Bone marrow (tissue), 2 donors: ENCODE measurements around the gene BLNK.
"Not testable (repeated sequence)": the region's sequence is repeated elsewhere in the genome, so short reads cannot be mapped to it uniquely, and the experiment has no call there.

ENCODE experiments used
- DNase-seq, 2 donors: peaks; one replicate each; lab custom pipeline; 2025; lab: John Stamatoyannopoulos, UW

BLNK gene

DNA sequence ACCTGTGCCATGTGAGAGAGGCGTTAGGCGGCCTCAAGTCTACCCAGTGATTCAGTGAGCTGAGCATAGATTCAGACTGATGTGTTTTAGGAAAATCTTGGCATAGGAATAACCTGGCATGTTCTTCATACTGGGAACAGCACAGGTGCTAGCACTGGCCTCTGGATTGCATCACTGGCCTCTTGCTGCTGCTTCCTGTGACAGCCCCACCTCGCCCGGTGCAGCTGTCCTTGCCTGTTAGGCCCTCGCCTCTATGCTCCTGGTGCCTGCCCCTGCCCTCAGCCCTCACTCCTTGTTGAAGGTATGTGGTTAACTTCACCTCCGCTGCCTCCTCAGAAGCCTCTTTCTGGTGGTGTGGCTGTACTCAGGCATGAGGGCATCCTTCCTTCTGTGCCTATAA, 46.2 kb downstream of the BLNK start:
- no peak for DNase-seq

DNA sequence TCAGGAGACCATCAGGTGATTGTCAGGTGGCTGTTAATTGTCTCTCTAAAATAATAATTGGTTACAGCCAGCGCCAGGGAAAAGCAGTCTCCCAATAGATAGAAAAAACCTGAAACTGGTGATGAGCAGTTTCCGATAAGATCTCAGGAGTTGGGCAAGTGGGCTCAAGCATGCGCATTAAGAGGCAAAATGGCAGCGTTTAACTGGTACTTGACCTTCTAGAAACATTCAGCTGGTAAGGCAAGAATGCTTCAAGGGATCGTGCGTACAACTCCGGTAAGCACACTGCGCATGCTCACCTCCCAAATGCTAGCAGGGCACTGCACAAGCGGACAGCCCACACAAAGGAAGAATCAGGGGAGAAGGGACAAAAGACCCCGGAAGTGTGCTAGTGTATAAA, 48.5 kb downstream of the BLNK start:
- no peak for DNase-seq

DNA sequence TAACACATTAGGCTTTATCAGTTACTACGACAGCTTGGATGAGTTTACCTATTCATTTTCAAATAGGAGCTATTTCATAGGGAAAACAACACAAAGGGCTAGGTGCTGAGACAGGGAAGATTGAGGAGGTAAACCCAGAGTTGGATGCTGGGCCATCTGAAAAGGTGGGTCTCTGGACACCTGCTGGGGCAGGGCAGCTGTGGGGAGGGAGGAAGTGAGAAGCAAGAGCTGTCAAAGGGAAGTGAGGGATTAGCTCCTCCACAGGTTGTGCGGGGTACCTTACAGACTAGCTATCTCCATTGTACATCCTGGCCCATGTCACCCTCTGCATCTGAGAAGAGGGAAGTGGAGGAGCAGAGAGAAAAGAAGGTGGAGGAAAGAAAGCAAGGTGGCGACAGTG, 48.9 kb downstream of the BLNK start:
- DNase-seq: no peak

DNA sequence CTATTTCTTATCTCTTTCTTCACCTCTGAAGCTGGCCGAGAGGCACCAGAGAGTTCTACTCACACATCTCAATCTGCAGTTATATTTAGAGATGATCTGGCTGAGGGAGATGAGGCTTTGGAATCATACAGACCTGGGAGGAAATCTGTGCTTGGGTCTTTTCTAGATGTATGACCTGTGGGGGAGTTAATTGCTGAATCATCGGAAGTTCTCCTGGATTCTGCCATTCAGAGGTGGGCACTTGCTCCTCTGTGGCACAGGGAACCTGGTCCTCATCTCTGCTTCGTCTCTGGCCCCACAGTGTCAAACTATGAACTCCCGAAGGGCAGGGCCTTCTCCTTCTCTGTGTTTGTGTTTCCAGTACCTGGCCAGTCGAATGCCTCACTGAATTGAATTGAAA, 52.5 kb downstream of the BLNK start:
- no peak for DNase-seq

DNA sequence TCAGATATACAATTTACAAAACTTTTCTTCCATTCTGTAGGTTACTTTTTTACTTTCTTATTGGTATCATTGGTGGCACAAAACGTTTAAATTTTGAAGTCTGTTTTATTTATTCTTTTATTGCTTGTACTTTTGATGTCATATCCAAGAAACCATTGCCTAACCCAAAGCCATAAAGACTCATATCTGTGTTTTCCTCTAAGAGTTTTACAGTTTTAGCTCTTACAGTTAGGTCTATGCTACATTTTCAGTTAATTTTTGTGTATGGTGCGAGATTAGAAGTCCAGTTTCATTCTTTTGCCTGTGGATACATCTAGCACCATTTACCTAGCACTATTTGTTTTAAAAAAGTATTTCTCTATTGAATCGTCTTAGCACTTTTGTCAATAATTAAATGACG, 53.7 kb downstream of the BLNK start:
- DNase-seq: no peak

DNA sequence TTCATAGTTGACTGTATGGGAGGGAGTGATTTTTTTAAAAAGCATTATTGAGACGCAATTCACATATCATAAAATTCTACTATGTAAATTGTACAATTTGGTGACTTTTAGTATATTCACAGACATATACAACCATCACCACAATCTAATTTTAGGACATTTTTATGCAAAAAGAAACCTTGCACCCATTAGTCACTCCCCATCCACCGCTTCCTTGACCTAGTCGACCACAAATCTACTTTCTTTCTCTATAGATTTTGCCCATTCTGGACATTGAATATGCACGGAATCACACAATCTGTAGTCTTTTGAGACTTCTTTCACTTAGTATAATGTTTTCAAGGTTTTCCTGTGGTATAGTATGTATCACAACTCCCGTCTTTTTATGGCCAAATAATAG, 54.6 kb downstream of the BLNK start:
- DNase-seq: no peak

DNA sequence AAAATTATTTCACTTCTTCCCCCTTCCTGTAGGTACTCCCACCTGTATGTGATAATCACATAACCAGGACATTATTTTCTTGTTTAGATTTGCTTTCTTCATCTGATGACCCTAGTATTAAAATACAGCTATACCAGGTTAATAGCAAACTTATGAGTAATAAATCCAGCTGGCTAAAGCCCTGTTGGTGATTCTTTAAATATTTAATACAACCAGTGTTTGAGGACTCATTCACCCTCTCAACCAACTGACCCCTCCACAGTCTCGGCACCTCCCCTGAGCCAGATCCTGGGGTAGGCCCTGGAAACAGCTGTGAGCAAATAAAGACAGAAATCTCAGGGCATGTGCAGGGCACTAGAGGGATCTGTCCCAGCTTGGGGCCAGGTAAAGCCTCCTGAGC, 58.5 kb downstream of the BLNK start:
- DNase-seq: no peak

DNA sequence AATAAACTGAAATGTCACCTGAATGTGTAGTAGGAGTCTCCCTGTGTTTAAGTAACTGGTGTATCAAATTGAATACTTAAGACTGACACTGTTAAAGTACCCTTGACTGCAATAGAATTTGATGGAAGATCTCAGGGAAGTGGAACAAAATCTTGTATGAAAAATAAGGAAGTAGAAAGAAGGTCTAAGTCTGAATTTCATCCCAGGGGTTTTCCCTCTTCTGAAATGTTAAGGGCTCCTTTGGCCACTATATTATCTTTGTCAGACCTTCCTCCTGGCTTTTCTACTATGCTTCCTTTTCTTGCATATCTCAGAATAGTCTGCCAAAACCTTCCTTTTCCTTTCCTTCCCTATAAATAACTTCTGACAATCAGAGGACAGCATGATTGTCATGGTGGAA, 59.6 kb downstream of the BLNK start:
- no peak for DNase-seq

DNA sequence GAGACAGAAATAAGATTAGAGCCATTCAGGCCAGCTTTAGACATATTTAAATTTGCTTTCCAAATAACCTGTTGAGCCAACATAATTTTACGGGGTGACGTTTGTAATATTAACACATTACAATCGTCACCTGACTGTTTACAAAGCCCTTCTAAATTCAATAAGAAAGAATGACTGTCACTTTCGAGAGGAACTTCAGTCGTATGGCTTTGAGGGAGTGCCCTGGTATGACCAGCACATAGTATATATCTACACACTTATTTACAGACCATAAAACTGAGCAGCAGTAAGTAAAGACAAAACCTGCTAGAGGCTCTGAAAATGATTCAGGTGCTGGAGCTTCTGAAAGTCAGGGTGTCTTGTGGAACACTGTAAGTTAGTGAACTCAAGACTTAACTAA, 62.4 kb downstream of the BLNK start:
- no peak for DNase-seq

DNA sequence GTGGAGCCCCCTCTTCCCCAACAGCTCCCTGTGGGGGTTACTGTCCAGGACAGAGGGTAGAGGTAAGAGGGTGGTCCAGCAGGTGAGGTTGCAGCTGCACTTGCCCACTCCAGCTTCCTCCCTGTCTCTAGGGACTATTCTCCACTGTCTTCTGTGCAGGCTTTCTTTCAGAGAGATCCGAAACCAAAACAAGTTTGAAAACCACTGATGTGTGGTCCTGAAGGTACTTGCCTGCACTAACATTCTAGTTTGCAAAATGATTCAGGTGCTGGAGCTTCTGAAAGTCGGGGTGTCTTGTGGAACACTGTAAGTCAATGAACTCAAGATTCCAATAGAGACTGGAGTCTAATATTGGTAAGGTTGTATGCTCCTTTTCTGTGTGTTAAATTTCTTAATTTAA, 63.1 kb downstream of the BLNK start:
- DNase-seq: no peak

DNA sequence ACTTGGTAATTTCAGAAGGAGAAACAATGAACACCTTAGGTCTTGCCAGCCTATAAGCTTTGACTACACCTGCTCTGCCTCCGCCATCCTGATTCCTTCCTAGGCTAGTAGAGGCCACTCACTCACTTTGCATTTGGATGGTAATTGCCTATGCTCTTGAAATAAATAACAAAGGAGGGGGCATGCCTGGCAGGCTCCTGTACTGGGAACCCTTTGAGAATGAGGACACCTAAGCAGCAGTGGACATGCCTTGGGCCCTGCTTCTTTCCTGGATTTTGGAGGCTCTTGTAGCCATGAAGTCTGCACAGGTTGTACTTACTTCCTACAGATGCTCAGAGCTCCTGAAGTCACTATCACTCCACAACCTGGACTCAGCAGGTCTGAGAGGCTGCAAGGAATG, 65.8 kb downstream of the BLNK start:
- no peak for DNase-seq

DNA sequence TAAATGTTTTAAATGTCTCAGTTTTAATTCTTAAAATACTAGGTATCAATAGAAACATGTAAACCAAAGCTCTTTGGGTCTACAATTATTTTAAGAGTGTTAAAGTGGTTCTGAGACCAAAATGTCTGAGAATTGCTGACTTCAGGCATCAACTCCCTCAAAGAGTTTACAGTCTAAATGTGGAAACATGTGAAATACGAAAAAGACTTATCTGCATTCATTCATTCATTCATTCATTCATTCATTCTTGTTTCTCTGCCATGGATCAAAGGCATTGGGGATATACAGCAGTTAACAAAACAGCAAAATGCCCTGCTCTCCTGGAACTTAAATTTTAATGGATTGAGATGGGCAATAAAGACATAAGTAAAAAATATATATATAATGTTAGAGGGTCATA, 69.8 kb downstream of the BLNK start:
- DNase-seq: no peak

DNA sequence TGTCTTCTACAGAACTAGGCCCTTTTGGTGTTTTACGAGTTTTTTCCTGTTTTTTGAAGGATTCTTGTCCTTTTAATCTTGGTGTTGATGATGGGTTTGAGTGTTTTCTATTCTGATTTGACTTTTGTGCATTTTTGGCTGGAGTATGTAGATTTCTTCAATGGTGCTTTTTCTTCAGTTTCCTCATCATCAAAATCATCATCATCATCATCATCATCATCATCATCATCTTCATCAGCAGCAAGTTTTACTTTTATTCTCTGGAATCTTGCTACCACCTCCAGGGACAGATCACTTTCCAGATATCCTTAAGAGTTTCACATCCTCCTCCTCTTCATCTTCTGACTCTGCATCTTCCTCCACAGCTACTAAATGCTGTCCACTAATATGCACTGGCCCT, 81.9 kb downstream of the BLNK start:
- DNase-seq: not testable (repeated sequence)

DNA sequence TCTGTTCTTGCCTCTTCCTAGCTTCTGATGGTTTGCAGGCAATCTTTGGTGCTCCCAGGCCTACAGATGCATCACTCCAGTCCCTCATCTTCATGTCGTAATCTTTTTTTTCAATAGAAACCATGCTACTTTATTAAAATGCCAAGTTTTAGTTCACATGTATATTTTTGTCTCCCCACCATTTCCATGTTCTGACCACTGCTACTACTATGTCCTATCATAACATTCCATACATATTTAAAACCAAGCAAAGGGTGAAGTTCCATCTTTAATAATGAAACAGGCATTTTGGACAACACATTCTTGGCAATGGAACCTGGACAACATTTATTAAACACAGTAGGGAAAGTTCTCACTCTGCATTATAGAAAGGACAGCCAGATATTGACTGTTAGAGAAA, 82.5 kb downstream of the BLNK start:
- DNase-seq: no peak

DNA sequence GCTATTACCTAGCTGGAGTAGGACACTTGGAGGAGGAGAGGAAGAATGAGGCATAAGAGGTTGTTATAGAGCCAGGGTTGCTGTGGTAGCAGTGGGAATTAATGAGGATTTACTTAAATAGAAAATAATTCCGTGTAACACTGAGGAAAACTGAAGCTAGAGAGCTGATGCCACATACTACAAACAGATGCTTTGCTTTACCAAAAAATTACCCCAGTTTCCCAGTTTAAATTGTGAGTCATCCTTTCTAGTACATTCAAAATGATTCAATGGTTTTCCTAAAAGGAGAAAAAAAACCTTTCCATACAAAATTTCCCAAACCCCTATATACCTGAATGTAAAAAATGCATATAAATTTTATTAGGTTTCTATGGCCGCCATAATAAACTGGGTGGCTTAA, 82.9 kb downstream of the BLNK start:
- DNase-seq: no peak

DNA sequence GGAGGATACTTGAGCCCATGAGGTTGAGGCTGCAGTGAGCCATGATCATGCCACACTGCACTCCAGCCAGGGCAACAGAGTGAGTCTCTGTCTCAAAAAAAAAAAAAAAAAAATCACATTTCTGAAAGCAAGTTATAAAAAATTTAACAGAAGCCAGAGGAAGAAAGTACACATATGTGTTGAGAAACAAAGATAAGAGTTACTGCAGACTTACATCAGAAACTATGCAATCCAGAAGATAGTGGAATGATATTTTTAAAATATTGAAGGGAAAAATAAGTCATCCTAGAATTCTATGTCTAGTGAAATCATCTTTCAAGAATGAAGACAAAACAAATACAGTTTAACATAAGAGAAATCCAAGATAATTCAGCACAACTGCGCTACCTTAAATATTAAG, 94.4 kb downstream of the BLNK start:
- DNase-seq: no peak

DNA sequence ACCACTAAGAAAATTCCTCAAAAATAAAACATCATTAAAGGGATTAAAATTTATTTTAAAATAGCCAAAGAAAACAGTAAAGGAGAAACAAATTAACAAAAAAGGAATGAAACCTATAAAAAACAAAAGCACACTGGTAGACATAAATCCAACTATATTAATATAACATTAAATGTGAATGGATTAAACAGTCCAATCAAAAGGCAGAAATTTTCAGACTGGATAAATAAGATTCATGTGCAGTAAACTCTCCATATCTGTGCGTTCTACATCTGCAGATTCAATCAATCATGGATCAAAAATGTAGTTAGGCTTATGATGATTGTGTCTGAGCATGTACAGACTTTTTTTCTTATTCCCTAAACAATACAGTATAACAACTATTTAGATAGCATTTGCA, 98.7 kb downstream of the BLNK start:
- no peak for DNase-seq

DNA sequence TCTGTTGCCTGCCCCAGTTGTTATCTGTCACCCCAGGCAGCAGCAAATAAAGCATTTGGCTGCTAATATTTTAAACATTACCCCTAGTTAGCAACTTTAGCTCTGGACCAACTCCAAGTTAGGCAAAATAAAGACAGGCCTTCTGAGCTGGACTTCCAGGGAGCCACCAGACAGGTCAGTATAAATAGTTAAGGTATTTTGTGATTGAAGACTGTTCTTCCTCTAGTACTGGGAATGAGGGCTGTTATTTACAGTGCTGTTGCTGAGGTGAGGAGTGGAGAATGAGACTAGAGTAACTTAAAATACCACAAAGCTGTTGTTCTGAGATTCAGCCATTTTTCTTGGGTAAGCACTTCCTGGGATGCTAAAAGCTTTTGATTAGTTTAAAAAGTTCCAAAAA, 101.1 kb downstream of the BLNK start:
- no peak for DNase-seq

DNA sequence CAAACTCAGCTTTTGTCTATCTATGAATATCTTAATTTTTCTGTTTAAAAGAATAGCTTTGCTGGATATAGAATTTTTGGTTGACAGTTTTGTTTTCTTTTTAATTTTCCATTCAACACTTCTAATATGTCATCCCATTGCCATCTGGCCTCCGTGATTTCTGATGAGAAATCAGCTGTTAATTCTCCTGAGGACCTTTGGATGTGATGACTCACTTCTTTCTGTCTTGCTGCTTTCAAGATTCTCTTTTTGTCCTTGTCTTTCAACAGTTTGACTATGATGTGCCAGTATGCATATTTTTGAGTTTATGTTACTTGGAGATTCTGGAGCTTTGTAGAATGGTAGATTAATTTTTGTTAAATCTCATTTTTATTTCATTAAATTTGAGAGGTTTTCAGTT, 102.8 kb downstream of the BLNK start:
- no peak for DNase-seq

DNA sequence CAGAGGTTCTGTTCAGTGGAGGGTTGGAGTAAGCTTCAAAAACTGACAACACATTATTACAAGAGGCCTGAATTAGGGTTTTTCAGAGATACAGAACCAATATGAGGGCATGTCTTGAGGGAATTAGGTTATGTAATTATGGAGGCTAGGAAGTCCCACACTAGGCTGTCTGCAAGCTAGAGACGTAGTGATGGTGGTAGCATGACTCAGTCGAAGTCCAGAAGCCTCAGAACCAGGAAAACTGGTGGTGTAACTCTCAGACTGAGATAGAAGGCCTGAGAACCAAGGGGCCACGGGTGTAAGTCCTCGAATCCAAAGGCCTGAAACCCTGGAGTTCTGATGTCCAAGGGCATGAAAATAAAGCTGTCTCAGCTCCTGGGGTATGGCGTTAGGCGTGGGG, 105.6 kb downstream of the BLNK start:
- DNase-seq: no peak

DNA sequence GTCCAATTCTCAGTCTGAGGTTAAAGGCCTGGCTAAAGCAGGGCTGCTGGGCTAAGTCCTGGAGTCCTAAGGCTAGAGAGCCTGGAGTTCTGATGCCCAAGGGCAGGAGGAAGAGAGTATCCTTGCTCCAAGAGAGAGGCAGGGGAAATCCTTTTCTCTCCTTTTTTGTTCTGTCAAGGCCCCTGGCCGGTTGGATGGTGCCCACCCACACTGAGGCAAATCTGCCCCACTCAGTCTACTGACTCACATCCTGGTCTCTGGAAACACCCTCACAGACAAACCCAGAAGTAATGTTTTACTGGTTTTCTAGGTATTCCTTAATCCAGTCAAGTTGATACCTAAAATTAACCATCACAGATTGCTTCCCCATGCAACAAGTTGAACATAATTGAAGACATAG, 118.3 kb downstream of the BLNK start:
- no peak for DNase-seq

DNA sequence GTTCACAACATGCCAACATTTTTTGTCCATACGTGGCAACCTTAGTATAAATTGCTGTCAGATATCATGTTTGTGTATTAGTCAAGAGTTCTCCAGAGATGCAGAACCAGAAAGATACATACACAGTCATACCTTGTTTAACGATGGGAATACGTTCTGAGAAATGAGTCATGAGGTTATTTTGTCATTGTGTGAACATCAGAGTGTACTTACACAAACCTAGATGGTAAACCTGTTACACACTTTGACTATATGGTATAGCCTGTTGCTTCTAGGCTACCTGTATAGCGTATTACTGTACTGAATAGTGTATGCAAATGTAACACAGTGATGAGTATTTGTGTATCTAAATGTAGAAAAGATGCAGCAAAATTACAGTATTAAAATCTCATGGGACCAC, 118.9 kb downstream of the BLNK start:
- DNase-seq: no peak
